Measurements from ENCODE around the gene SIGLEC6. TPM values are rescaled to one million over a fixed set of nuclear protein-coding genes. Genes with fewer than 3 reads are reported as not detected.

Gene SIGLEC6
- total RNA-seq, 1 donor from 2014 or later: 6.6 TPM

- intact Hi-C loops (cut with DNase I): no loop called here
- Histone ChIP-seq H3K9me3 (no peaks in the 10 kb centered on the region), H3K27ac (no peak overlapping the region), H3K27me3 (no peaks in the 10 kb centered on the region), H3K4me3 (no peak overlapping the region), H3K36me3 (no peaks in the 10 kb centered on the region), H3K4me1 (no peaks in the 10 kb centered on the region)
- no peak for DNase-seq (ENCODE audit: low spot score in 2 of 2)
- no peak for TF ChIP-seq CTCF (IDR thresholded peaks at IDR 0.05)
Observed at GRCh38 chr19:51529301-51529700, 2.2 kb downstream of the SIGLEC6 start.

GRCh38 chr19:51525651-51526050, 5.8 kb downstream of the SIGLEC6 start:
- H3K27ac ChIP-seq: no peak overlapping the region
- no peaks in the 10 kb centered on the region for H3K36me3 ChIP-seq
- H3K9me3 ChIP-seq: no peaks in the 10 kb centered on the region
- no peaks in the 10 kb centered on the region for H3K4me1 ChIP-seq
- no peaks in the 10 kb centered on the region for H3K27me3 ChIP-seq
- no peak overlapping the region for H3K4me3 ChIP-seq
- no peak for TF ChIP-seq CTCF (IDR thresholded peaks at IDR 0.05)
- intact Hi-C loops (cut with DNase I): no loop called here
- DNase-seq (ENCODE audit: low spot score in 2 of 2): no peak

DNA sequence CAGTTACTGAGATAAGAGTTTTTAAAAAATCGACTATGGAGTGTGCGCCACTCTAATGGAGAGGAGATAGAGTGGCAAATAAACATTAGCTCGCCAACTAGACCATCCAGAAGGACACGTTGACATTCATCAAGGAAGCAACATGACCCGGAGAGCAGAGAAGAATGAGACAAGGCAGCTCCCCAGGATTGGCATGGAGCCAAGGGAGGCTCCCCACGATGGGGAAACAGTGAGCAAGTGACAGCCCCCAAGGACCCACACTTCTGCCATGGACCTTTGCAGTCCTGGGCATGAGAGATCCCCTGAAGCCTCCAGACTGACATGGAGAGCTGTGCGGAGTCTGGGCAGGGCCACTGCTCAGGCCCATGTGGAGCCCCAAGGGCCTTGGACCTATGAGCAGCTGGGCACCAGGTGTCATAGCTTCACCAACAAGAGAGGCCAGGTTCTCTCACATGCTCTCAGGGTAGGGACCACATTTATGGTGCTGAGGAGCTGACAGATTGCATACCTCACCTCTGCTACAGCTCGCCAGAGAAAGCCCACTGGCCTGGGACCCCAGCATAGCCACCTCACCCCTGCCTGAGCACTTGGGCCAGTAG, 6.7 kb downstream of the SIGLEC6 start:
- Histone ChIP-seq H3K4me1 (no peaks in the 10 kb centered on the region), H3K36me3 (no peaks in the 10 kb centered on the region), H3K27me3 (no peaks in the 10 kb centered on the region), H3K4me3 (no peak overlapping the region), H3K9me3 (no peaks in the 10 kb centered on the region), H3K27ac (no peak overlapping the region)
- intact Hi-C loops (cut with DNase I): no loop called here
- DNase-seq (ENCODE audit: low spot score in 2 of 2): no peak
- no peak for TF ChIP-seq CTCF (IDR thresholded peaks at IDR 0.05)

- Histone ChIP-seq H3K4me1 (no peaks in the 10 kb centered on the region), H3K27ac (no peak overlapping the region), H3K9me3 (peaks cover 0 to 3% of the 10 kb centered on the region in 2 donors), H3K36me3 (no peaks in the 10 kb centered on the region), H3K4me3 (no peak overlapping the region), H3K27me3 (no peaks in the 10 kb centered on the region)
- DNase-seq (ENCODE audit: low spot score in 2 of 2): no peak
- intact Hi-C loops (cut with DNase I): no loop called here
- TF ChIP-seq CTCF (IDR thresholded peaks at IDR 0.05): no peak
Observed at GRCh38 chr19:51521781-51522180, 9.7 kb downstream of the SIGLEC6 start.

DNA sequence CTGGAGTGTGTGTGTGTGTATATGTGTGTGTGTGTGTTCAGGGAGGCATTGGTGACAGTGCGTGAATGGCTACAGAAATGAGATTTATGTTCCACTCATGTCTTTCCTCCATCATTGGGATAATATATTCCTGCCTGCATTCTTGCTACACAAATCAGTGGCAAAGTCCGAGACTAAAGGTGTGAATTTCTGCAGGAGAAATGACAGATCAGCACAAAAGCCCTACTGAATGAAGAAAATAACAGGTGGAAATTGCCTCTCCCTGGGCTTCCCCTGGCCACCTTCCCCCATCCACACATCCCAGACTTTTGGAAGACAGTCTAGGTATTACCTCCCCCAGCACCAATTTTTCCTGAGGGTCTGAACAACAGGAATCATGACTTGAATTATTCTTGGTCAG, 10.1 kb downstream of the SIGLEC6 start:
- no peaks in the 10 kb centered on the region for H3K4me1 ChIP-seq
- DNase-seq (ENCODE audit: low spot score in 2 of 2): no peak
- peaks cover 0 to 3% of the 10 kb centered on the region in 2 donors for H3K9me3 ChIP-seq
- no peak for TF ChIP-seq CTCF (IDR thresholded peaks at IDR 0.05)
- no peak overlapping the region for H3K27ac ChIP-seq
- no peaks in the 10 kb centered on the region for H3K27me3 ChIP-seq
- H3K4me3 ChIP-seq: no peak overlapping the region
- no peaks in the 10 kb centered on the region for H3K36me3 ChIP-seq
- intact Hi-C loops (cut with DNase I): no loop called here

- Histone ChIP-seq H3K27me3 (no peaks in the 10 kb centered on the region), H3K36me3 (no peaks in the 10 kb centered on the region), H3K4me1 (no peaks in the 10 kb centered on the region), H3K27ac (no peak overlapping the region), H3K9me3 (peaks cover 0 to 3% of the 10 kb centered on the region in 2 donors), H3K4me3 (no peak overlapping the region)
- DNase-seq (ENCODE audit: low spot score in 2 of 2): no peak
- no peak for TF ChIP-seq CTCF (IDR thresholded peaks at IDR 0.05)
- intact Hi-C loops (cut with DNase I): no loop called here
Observed at GRCh38 chr19:51520728-51521127, 10.7 kb downstream of the SIGLEC6 start.

Data from ascending aorta (tissue), 2 donors.